ENCODE results near the gene UBE2E1. TPM values are rescaled to one million over a fixed set of nuclear protein-coding genes. Genes with fewer than 3 reads are reported as not detected.

The UBE2E1 gene
- total and polyA plus RNA-seq, 2 experiments from 2014 or later, result 39.9 to 120 TPM

- H3K36me3 Mint-ChIP-seq (ENCODE audit: low read depth), result no peaks in the 10 kb centered on the region
- H3K27me3 ChIP-seq (ENCODE audit: insufficient read depth), result no peaks in the 10 kb centered on the region
- peaks cover 12% of the 10 kb centered on the region for H3K4me1 Mint-ChIP-seq
- no peaks in the 10 kb centered on the region; the same call in 2 of the 3 replicates for H3K9me3 Mint-ChIP-seq
- H3K36me3 ChIP-seq (ENCODE audit: insufficient read depth), result no peaks in the 10 kb centered on the region
- no peak overlapping the region for H2AFZ ChIP-seq
- no peaks in the 10 kb centered on the region for H3K27me3 Mint-ChIP-seq (ENCODE audit: insufficient read depth, low read depth, poor library complexity)
- H4K20me1 ChIP-seq (replicated peaks; ENCODE audit: insufficient read depth), result no peaks in the 10 kb centered on the region
- H3K4me3 ChIP-seq, result no peak overlapping the region
- TF ChIP-seq EZH2phosphoT487 (IDR thresholded peaks at IDR 0.05; ENCODE audit: unreplicated experiment) (no peak), POLR2AphosphoS5 (IDR thresholded peaks at IDR 0.05; ENCODE audit: low read depth) (no peak), ZNF331 (CRISPR knock-in tag; IDR thresholded peaks at IDR 0.05; ENCODE audit: low read depth) (no peak), STAT1 (IDR thresholded peaks at IDR 0.05; ENCODE audit: unreplicated experiment) (no peak), NANOG (IDR thresholded peaks at IDR 0.05; ENCODE audit: borderline replicate concordance) (no peak), ZNF114 (CRISPR knock-in tag; IDR thresholded peaks at IDR 0.05) (no peak), EZH2 (IDR thresholded peaks at IDR 0.05; ENCODE audit: low read depth, unreplicated experiment) (no peak), ZNF462 (CRISPR knock-in tag; IDR thresholded peaks at IDR 0.05) (no peak), CREB1 (CRISPR knock-in tag; IDR thresholded peaks at IDR 0.05; ENCODE audit: low read depth) (no peak), JUNB (IDR thresholded peaks at IDR 0.05; ENCODE audit: unreplicated experiment) (no peak)
- TF ChIP-seq, protein P1, sequence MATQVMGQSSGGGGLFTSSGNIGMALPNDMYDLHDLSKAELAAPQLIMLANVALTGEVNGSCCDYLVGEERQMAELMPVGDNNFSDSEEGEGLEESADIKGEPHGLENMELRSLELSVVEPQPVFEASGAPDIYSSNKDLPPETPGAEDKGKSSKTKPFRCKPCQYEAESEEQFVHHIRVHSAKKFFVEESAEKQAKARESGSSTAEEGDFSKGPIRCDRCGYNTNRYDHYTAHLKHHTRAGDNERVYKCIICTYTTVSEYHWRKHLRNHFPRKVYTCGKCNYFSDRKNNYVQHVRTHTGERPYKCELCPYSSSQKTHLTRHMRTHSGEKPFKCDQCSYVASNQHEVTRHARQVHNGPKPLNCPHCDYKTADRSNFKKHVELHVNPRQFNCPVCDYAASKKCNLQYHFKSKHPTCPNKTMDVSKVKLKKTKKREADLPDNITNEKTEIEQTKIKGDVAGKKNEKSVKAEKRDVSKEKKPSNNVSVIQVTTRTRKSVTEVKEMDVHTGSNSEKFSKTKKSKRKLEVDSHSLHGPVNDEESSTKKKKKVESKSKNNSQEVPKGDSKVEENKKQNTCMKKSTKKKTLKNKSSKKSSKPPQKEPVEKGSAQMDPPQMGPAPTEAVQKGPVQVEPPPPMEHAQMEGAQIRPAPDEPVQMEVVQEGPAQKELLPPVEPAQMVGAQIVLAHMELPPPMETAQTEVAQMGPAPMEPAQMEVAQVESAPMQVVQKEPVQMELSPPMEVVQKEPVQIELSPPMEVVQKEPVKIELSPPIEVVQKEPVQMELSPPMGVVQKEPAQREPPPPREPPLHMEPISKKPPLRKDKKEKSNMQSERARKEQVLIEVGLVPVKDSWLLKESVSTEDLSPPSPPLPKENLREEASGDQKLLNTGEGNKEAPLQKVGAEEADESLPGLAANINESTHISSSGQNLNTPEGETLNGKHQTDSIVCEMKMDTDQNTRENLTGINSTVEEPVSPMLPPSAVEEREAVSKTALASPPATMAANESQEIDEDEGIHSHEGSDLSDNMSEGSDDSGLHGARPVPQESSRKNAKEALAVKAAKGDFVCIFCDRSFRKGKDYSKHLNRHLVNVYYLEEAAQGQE (IDR thresholded peaks at IDR 0.05; ENCODE audit: unreplicated experiment), result no peak
- TF ChIP-seq, protein P2, sequence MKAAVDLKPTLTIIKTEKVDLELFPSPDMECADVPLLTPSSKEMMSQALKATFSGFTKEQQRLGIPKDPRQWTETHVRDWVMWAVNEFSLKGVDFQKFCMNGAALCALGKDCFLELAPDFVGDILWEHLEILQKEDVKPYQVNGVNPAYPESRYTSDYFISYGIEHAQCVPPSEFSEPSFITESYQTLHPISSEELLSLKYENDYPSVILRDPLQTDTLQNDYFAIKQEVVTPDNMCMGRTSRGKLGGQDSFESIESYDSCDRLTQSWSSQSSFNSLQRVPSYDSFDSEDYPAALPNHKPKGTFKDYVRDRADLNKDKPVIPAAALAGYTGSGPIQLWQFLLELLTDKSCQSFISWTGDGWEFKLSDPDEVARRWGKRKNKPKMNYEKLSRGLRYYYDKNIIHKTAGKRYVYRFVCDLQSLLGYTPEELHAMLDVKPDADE (IDR thresholded peaks at IDR 0.05), result no peak
- TF ChIP-seq, protein P3, sequence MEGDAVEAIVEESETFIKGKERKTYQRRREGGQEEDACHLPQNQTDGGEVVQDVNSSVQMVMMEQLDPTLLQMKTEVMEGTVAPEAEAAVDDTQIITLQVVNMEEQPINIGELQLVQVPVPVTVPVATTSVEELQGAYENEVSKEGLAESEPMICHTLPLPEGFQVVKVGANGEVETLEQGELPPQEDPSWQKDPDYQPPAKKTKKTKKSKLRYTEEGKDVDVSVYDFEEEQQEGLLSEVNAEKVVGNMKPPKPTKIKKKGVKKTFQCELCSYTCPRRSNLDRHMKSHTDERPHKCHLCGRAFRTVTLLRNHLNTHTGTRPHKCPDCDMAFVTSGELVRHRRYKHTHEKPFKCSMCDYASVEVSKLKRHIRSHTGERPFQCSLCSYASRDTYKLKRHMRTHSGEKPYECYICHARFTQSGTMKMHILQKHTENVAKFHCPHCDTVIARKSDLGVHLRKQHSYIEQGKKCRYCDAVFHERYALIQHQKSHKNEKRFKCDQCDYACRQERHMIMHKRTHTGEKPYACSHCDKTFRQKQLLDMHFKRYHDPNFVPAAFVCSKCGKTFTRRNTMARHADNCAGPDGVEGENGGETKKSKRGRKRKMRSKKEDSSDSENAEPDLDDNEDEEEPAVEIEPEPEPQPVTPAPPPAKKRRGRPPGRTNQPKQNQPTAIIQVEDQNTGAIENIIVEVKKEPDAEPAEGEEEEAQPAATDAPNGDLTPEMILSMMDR (conservative IDR thresholded peaks at IDR 0.05; ENCODE audit: low read depth in 2 of 2), result no peak
- no peak overlapping the region for H3K27ac Mint-ChIP-seq
- H3K27ac ChIP-seq (ENCODE audit: low read depth), result no peak overlapping the region
- H3K9me2 ChIP-seq (ENCODE audit: insufficient read depth), result no peaks in the 10 kb centered on the region
- ATAC-seq, result no peak
- 0 out of 2 replicates have a peak, but pooled peaks cover 5% of the 10 kb centered on the region for H3K4me1 ChIP-seq (ENCODE audit: insufficient read depth)
- no peaks in the 10 kb centered on the region for H3F3A ChIP-seq (replicated peaks; ENCODE audit: low read depth)
- H3K4me3 Mint-ChIP-seq, result no peak overlapping the region
- no peak overlapping the region for H3K4me2 ChIP-seq
- H3K79me2 ChIP-seq (replicated peaks; ENCODE audit: insufficient read depth), result no peaks in the 10 kb centered on the region
- DNase-seq (ENCODE audit: low spot score), result no peak
Observed at GRCh38 chr3:23791678-23792077, 14.1 kb upstream of the UBE2E1 start.

All from GM23338 (cell line).